Mucosa of gallbladder (tissue), 1 donor: Measurements from ENCODE around the gene FLT3. TPM values are rescaled to one million over a fixed set of nuclear protein-coding genes. Genes with fewer than 3 reads are reported as not detected.
"Not testable (repeated sequence)": the region's sequence is repeated elsewhere in the genome, so short reads cannot be mapped to it uniquely, and the experiment has no call there.

ENCODE experiments used
- DNase-seq: peaks from one replicate; pipeline ENCODE4 v3.0.0-alpha.2; 2020; ENCODE audit warnings: low spot score
- total RNA-seq: library from RNA; stranded (reverse); gene quantifications from one replicate; pipeline ENCODE4 v1.2.1, GENCODE V29; 2021
- donor health status: DM: no; HTN: no; CAD: no.

The FLT3 gene
- total RNA-seq, 1 donor from 2014 or later = 0.60 TPM

- DNase-seq = no peak
Observed at GRCh38 chr13:28099396-28100149, 803 bp downstream of the FLT3 start.

- DNase-seq = no peak
Observed at GRCh38 chr13:28097503-28097902, 2.9 kb downstream of the FLT3 start.

DNA sequence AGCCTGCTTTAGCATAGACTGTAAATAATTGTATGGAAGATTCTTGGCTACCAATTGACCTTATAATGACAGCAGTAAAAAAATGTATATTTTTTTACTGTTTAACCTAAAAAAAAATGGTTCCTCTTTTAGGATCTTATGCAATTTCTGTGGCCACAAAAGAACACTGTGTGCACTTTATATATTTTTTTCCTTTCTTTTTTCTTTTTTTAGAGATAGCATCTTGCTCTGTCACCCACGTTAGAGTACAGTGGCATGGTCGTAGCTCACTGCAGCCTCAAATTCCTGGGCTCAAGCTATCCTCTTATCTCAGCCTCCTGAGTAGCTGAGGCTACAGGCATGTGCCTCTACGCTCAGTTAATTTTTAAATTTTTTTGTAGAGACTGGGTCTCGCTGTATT is 6.1 kb downstream of the FLT3 start:
- no peak for DNase-seq

DNA sequence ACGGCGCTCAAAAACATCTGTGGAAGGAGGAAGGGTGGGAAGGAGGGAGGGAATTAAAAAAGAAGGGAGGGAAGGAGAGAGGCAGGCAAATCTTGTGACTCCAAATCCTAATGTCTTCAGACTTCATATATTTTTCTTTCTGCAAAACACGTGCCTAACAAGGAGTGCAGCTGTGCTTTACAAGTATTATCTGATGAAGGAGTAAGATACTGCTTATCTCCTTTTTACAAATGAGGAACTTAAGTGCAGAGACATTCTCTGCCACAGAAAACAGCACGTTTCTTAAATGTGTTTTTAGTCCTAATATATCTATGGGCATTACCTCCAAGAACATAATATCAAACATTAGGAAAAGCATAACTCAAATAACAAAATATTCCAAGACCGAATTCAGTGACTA is 6.5 kb downstream of the FLT3 start:
- no peak for DNase-seq

- DNase-seq = no peak
Observed at GRCh38 chr13:28092431-28092830, 7.9 kb downstream of the FLT3 start.

DNA sequence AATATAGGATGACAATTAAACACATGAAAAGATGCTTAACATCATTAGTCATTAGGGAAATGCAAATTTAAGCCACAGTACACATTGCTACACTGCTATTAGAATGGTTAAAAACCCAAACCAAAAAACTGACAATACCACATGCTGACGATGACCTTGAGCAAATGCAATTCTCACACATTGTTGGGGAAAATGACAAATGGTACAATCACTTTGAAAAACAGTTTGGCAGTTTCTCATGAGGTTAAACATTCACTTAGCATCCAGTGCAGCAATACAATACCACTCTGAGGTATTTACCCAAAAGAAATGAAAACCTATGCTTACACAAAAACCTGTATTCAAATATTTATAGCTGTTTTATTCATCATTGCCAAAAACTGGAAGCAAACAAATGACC is 11.3 kb downstream of the FLT3 start:
- no peak for DNase-seq

GRCh38 chr13:28077820-28078219 is 22.6 kb downstream of the FLT3 start:
- not testable (repeated sequence) for DNase-seq

- no peak for DNase-seq
Observed at GRCh38 chr13:28077231-28077630, 23.1 kb downstream of the FLT3 start.

GRCh38 chr13:28071424-28071823 is 29.0 kb downstream of the FLT3 start:
- DNase-seq = no peak

- DNase-seq = no peak
Observed at GRCh38 chr13:28067491-28067890, 32.9 kb downstream of the FLT3 start.

- DNase-seq = peak; percentile 17
Observed at GRCh38 chr13:28058866-28059613, 41.3 kb downstream of the FLT3 start.

- DNase-seq = no peak
Observed at GRCh38 chr13:28056970-28057712, 43.2 kb downstream of the FLT3 start.

GRCh38 chr13:28056426-28056825 is 44.0 kb downstream of the FLT3 start:
- no peak for DNase-seq

DNA sequence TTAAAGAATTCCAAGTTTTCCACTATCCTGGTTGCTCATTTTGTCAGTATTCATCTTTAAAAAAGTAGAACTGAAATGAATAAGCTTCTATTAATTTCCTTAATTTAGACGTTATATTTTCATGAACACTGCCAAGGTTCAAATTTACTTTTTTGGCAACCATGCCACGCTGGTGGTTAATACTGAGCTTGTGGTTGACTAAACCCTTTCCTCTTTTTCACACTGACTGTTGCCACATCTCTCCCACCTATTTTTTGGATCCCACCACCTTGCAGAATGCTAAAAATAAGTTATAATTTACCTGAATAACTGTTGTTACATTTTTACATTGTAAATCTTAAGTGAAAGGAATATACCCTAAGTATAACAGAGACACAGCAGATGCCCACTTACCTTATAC is 45.0 kb downstream of the FLT3 start:
- no peak for DNase-seq

GRCh38 chr13:28052945-28053344 is 47.4 kb downstream of the FLT3 start:
- DNase-seq = no peak

DNA sequence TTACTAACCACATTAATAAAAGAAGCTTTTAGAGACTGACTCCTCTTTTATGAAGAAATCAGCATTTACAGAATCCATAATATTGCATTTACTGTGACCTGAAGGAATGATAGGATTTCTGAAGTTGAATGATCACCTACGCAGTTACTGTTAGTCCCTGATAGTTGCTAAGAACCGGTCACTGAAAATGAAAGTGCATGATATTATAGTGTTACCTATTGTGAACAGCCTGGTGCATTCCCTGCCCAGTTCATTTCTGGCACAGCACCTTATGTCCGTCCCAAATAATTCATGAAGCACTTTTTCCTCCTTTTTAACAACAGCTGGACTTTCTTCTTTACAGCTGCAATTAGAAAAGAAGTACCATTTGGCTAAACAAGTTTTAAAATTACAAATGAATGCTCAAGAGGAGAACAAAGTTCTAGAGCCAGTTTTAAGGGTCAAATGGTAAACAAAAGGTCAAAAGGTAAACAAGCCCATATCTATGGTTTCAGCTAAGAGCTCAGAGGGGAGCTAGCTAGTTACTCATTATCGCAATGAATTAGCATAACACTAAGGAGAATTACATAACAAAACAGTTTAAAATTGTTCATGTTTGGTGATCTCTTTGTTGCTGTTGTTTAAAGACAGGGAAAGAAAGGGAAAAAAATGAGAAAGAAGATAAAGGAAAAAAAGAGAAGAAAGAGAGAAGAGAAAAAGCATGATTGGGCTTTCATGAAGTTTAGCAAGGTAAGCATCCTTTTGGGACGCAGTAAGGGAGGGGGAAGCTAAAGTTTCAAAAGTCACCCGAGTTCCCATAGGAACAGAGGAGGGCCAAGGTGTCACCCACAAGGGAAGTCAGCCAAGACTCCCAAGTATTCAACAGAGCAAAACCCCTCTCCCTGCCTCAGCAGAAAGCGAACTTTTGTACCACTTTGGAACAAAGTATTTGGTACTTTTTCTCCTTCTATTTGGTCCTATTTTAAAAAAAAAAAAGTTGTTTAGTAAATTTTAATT is 50.2 kb downstream of the FLT3 start:
- DNase-seq = no peak

DNA sequence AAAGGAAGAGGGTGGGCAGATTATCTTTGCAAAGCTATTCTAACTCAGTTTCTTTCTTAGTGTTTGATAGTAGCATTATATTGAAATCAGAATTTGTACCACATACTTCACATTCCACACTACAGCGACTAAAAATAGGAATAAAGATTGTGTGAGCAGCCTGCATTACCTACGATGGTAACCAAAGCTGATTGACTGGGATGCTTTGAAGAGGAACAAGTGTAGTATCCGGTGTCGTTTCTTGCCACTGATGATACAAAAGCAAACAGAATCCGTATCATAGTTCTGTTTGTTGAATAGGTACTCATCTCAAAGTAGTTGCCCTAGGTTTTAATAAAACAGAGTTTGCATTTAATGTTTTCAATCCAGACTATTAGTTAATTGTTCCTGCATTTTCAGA is 51.2 kb downstream of the FLT3 start:
- DNase-seq = no peak

DNA sequence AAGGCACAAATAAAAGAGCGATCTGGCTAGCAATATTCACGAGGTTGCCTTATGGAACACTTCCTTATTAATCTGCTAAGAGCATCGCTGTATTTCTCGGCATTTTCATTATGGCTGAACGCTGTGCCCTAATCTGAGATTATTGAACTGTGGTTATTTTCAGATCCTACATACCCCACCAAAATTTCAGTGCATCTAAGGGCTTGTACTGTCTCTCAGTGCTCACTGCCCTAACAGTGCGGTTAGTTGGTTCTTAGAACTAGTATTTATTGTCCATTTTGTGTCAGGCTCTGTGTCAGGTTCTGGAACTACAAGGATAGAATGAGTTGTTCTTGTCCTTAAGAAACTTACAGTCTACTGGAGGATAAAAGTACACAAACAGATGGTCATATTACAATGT is 51.6 kb downstream of the FLT3 start:
- no peak for DNase-seq

- no peak for DNase-seq
Observed at GRCh38 chr13:28047757-28048388, 52.5 kb downstream of the FLT3 start.

- DNase-seq = no peak
Observed at GRCh38 chr13:28046981-28047380, 53.4 kb downstream of the FLT3 start.

- DNase-seq = no peak
Observed at GRCh38 chr13:28045861-28046260, 54.5 kb downstream of the FLT3 start.
